Neuronal stem cell (in vitro differentiated cells): Measurements from ENCODE around the gene ABR.
"Not testable (repeated sequence)": the region's sequence is repeated elsewhere in the genome, so short reads cannot be mapped to it uniquely, and the experiment has no call there.

Experiments used
- DNase-seq: peaks from one replicate; pipeline ENCODE4 v3.0.0-alpha.2; 2013; ENCODE audit warnings: low spot score
- H2AFZ ChIP-seq: one replicate; pipeline ENCODE4 v1.6.1; 2013; ENCODE audit warnings: mild to moderate bottlenecking, low read length, inconsistent platforms
- H2AK5ac ChIP-seq: 2 replicates; pipeline ENCODE4 v1.6.1; 2013; ENCODE audit warnings: low read depth, mild to moderate bottlenecking, inconsistent platforms, low read length, moderate library complexity, mixed read lengths
- H2BK120ac ChIP-seq: 2 replicates; pipeline ENCODE4 v1.6.1; 2013; ENCODE audit warnings: low read depth, mild to moderate bottlenecking, inconsistent platforms, low read length, moderate library complexity, mixed read lengths
- H2BK12ac ChIP-seq: one replicate; pipeline ENCODE4 v1.6.1; 2013; ENCODE audit warnings: low read length, inconsistent platforms
- H2BK15ac ChIP-seq: 2 replicates; pipeline ENCODE4 v1.6.1; 2013; ENCODE audit warnings: mild to moderate bottlenecking, low read length, inconsistent platforms, mixed read lengths
- H2BK5ac ChIP-seq: one replicate; pipeline ENCODE4 v1.6.1; 2013; ENCODE audit warnings: inconsistent platforms, mild to moderate bottlenecking, low read length, moderate library complexity
- H3K14ac ChIP-seq: one replicate; pipeline ENCODE4 v1.6.1; 2013; ENCODE audit warnings: low read length, inconsistent platforms
- H3K18ac ChIP-seq: 2 replicates; pipeline ENCODE4 v1.6.1; 2013; ENCODE audit warnings: low read length, inconsistent platforms
- H3K23ac ChIP-seq: 2 replicates; pipeline ENCODE4 v1.6.1; 2013; ENCODE audit warnings: low read depth, mild to moderate bottlenecking, mixed read lengths, low read length, inconsistent platforms; ENCODE audit not compliant: poor library complexity
- H3K27ac ChIP-seq: replicated peaks from 3 replicates; pipeline ENCODE4 v1.5.1; 2013; ENCODE audit warnings: low read length, inconsistent platforms
- H3K27me3 ChIP-seq, 3 experiments: 2 replicates each; pipeline ENCODE4 v1.6.1; 2013; ENCODE audit warnings: low read length in 3 of 3, mild to moderate bottlenecking in 2 of 3, inconsistent platforms in 1 of 3, low read depth in 1 of 3, mixed read lengths in 1 of 3, moderate library complexity in 1 of 3; ENCODE audit not compliant: control insufficient read depth in 3 of 3, insufficient read depth in 3 of 3
- H3K36me3 ChIP-seq, 2 donors: replicated peaks in 1 of 2; 2 replicates each; pipeline ENCODE4 v1.6.1; 2013; ENCODE audit warnings: low read length in 2 of 2; ENCODE audit not compliant: control insufficient read depth in 2 of 2, insufficient read depth in 2 of 2
- H3K4ac ChIP-seq: 2 replicates; pipeline ENCODE4 v1.6.1; 2013; ENCODE audit warnings: inconsistent platforms, mild to moderate bottlenecking, low read length, moderate library complexity
- H3K4me1 ChIP-seq, 2 donors: 1 replicate in 1 of 2; 2 replicates in 1 of 2; pipeline ENCODE4 v1.6.1; 2013; ENCODE audit warnings: low read length in 2 of 2, low read depth in 1 of 2; ENCODE audit not compliant: control insufficient read depth in 2 of 2, insufficient read depth in 1 of 2
- H3K4me2 ChIP-seq: one replicate; pipeline ENCODE4 v1.6.1; 2013; ENCODE audit warnings: mild to moderate bottlenecking, low read length, inconsistent platforms; ENCODE audit not compliant: insufficient read depth, poor library complexity, severe bottlenecking
- H3K4me3 ChIP-seq, 2 donors: 2 replicates each; pipeline ENCODE4 v1.5.1; 2013; ENCODE audit warnings: low read length in 2 of 2, mild to moderate bottlenecking in 2 of 2, inconsistent platforms in 1 of 2, moderate library complexity in 1 of 2
- H3K79me1 ChIP-seq: one replicate; pipeline ENCODE4 v1.6.1; 2013; ENCODE audit warnings: low read depth, mild to moderate bottlenecking, inconsistent platforms, low read length, moderate library complexity
- H3K9ac ChIP-seq: one replicate; pipeline ENCODE4 v1.6.1; 2013; ENCODE audit warnings: mild to moderate bottlenecking, low read depth, low read length, inconsistent platforms; ENCODE audit not compliant: poor library complexity
- H3K9me3 ChIP-seq, 2 donors: replicated peaks in 1 of 2; 2 replicates each; pipeline versions ENCODE3 to v1.6.1; 2013; ENCODE audit warnings: low read length in 2 of 2, mild to moderate bottlenecking in 2 of 2, inconsistent platforms in 1 of 2, low read depth in 1 of 2, mixed read lengths in 1 of 2, moderate library complexity in 1 of 2; ENCODE audit not compliant: control insufficient read depth in 2 of 2, insufficient read depth in 1 of 2
- H4K8ac ChIP-seq: one replicate; pipeline ENCODE4 v1.6.1; 2013; ENCODE audit warnings: low read depth, mild to moderate bottlenecking, inconsistent platforms, low read length, moderate library complexity
- H4K91ac ChIP-seq: one replicate; pipeline ENCODE4 v1.6.1; 2013; ENCODE audit warnings: low read length, low read depth, mild to moderate bottlenecking, inconsistent platforms; ENCODE audit not compliant: poor library complexity
- WGBS, 2 donors: extraction: QIAGEN DNeasy Blood & Tissue Kit; methylation state at CpG; one replicate each; pipeline ENCODE4 v1.1.7; 2013; ENCODE audit warnings: missing lambda C conversion rate in 2 of 2, mixed read lengths in 1 of 2; ENCODE audit not compliant: insufficient read length in 2 of 2, insufficient replicate concordance in 1 of 2; ENCODE audit errors: extremely low coverage in 2 of 2; 5-methylcytosine and 5-hydroxymethylcytosine counted together

The ABR gene

DNA sequence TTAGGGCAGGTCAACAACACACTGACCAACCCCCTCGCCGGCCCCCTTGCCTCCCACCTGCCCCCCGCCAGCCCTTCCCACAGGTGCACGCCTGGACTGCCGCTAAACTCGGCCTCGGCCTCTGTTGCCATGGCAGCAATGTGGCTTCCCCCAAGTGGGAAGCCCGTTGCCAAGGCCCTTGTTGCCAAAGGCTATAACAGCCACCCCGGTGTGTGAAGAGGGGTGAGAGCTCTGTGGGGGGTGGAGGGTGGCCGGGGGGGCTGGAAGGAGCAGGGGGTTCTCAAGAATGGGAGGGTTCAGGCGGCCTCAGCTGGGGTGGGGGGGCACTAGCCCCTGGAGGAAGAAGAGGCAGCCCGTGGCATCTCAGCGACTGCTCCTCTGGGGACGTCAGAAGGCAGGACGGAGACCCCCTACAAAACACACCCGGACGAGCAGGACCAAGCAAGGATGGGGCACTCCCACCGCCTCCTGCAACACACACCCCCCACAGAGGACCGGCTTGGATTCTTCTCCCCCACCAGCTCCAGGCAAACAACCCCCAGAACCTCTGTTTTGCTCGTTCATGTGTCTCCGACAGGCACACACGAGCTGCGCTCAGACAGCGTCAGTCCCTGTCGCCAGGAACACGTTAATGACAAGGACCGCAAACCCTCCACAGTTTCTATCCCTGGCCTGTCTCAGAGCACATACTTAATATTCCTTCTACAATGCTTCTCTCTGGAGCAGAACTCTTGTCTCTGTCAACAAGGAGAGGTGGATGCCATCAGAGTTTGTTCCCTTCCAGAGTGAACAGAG is 55.7 kb downstream of the ABR start:
- H3K9me3 ChIP-seq, result peaks cover 0 to 6% of the 10 kb centered on the region in 2 donors
- H2BK120ac ChIP-seq, result no peak overlapping the region
- H2BK5ac ChIP-seq, result no peak overlapping the region
- no peak overlapping the region for H3K4ac ChIP-seq
- H3K4me1 ChIP-seq, result peaks cover 9 to 29% of the 10 kb centered on the region in 2 donors
- peaks cover 6% of the 10 kb centered on the region in 2 donors for H3K36me3 ChIP-seq
- DNase-seq, result no peak
- no peak overlapping the region for H2AFZ ChIP-seq
- H3K23ac ChIP-seq, result peak overlapping the region; percentile 73
- peak overlapping the region; percentile 46 for H2AK5ac ChIP-seq
- H2BK15ac ChIP-seq, result no peak overlapping the region
- no peak overlapping the region for H3K9ac ChIP-seq
- peaks cover 4% of the 10 kb centered on the region for H3K79me1 ChIP-seq
- H3K18ac ChIP-seq, result peak overlapping the region; percentile 41
- H3K4me3 ChIP-seq, result no peak overlapping the region
- no CpG with 5 or more reads among the region's 27 CpGs for WGBS, 2 donors
- H2BK12ac ChIP-seq, result no peak overlapping the region
- H4K8ac ChIP-seq, result no peak overlapping the region
- peak overlapping the region; percentile 89 for H4K91ac ChIP-seq
- no peak overlapping the region for H3K27ac ChIP-seq
- H3K14ac ChIP-seq, result no peak overlapping the region
- no peaks in the 10 kb centered on the region for H3K27me3 ChIP-seq
- H3K4me2 ChIP-seq, result no peak overlapping the region

DNA sequence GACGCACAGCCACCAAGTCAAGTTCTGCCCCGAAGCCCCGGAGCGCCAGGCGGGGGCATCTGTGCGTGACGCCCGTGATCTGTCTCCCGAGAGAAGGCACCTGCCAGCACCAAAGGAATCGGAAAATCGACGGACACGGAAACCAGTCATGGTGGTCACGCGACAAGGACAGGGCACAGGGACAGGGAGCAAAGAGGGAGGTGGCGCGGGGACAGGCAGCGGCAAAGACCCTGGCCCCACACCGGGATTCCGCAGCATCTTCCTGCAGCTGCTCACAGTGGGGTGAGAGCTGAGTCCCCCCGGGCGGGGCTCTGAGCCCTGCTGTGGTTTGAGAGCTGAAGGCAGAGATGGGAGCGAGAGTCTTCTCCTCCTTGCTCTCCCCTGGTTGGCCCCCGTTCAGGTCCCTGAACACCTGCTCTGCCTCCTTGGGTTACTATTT is 56.4 kb downstream of the ABR start:
- Histone ChIP-seq H2AFZ (no peak overlapping the region), H3K9ac (no peak overlapping the region), H3K4me2 (no peak overlapping the region), H2BK5ac (no peak overlapping the region), H3K9me3 (peaks cover 0 to 4% of the 10 kb centered on the region in 2 donors), H3K4me1 (peaks cover 9 to 29% of the 10 kb centered on the region in 2 donors), H3K79me1 (peaks cover 4% of the 10 kb centered on the region), H3K18ac (peak overlapping the region; percentile 87), H2BK15ac (peak overlapping the region; percentile 65), H2BK120ac (no peak overlapping the region), H3K27ac (no peak overlapping the region), H3K23ac (peak overlapping the region; percentile 94), H2AK5ac (peak overlapping the region; percentile 93), H3K36me3 (peaks cover 5 to 6% of the 10 kb centered on the region in 2 donors), H3K4ac (no peak overlapping the region), H2BK12ac (peak overlapping the region; percentile 81), H4K91ac (no peak overlapping the region), H3K14ac (peak overlapping the region; percentile 95), H3K4me3 (no peak overlapping the region), H3K27me3 (no peaks in the 10 kb centered on the region), H4K8ac (no peak overlapping the region)
- DNase-seq, result no peak
- WGBS, 2 donors, result no CpG with 5 or more reads among the region's 24 CpGs

GRCh38 chr17:1122533-1123392 is 57.0 kb downstream of the ABR start:
- Histone ChIP-seq H2BK5ac (no peak overlapping the region), H3K27ac (no peak overlapping the region), H2BK15ac (peak overlapping the region; percentile 65), H3K9ac (no peak overlapping the region), H4K91ac (no peak overlapping the region), H3K14ac (peak overlapping the region; percentile 95), H2BK12ac (peak overlapping the region; percentile 81), H3K79me1 (peaks cover 4% of the 10 kb centered on the region), H3K4ac (no peak overlapping the region), H2BK120ac (no peak overlapping the region), H2AK5ac (peak overlapping the region; percentile 93), H3K4me3 (no peak overlapping the region), H2AFZ (no peak overlapping the region), H3K9me3 (peaks cover 0 to 3% of the 10 kb centered on the region in 2 donors), H3K36me3 (peaks cover 3 to 6% of the 10 kb centered on the region in 2 donors), H3K4me1 (peaks cover 9 to 29% of the 10 kb centered on the region in 2 donors), H3K27me3 (no peaks in the 10 kb centered on the region), H3K18ac (peak overlapping the region; percentile 87), H3K23ac (peak overlapping the region; percentile 94), H4K8ac (peak overlapping the region; percentile 72), H3K4me2 (no peak overlapping the region)
- DNase-seq, result no peak
- no CpG with 5 or more reads among the region's 21 CpGs for WGBS, 2 donors

- not testable (repeated sequence) for H4K8ac ChIP-seq, H2BK15ac ChIP-seq, H3K4me3 ChIP-seq, H2BK5ac ChIP-seq, H3K4me2 ChIP-seq, H3K36me3 ChIP-seq, H3K27ac ChIP-seq, H3K79me1 ChIP-seq, H4K91ac ChIP-seq, H3K23ac ChIP-seq, H2AK5ac ChIP-seq, H2BK12ac ChIP-seq, H3K4ac ChIP-seq, H2BK120ac ChIP-seq, DNase-seq, H3K27me3 ChIP-seq, H2AFZ ChIP-seq, H3K9me3 ChIP-seq
- H3K14ac ChIP-seq, result peak overlapping the region; percentile 38
- H3K4me1 ChIP-seq, result peaks cover 9 to 25% of the 10 kb centered on the region in 2 donors
- no CpG with 5 or more reads among the region's 1 CpG for WGBS, 2 donors
- peak overlapping the region; percentile 70 for H3K9ac ChIP-seq
- H3K18ac ChIP-seq, result peak overlapping the region; percentile 48
These were observed 58.4 kb downstream of the ABR start for GRCh38 chr17:1121442-1121817.
